Measurements from ENCODE around the gene PCBD1.

DNA sequence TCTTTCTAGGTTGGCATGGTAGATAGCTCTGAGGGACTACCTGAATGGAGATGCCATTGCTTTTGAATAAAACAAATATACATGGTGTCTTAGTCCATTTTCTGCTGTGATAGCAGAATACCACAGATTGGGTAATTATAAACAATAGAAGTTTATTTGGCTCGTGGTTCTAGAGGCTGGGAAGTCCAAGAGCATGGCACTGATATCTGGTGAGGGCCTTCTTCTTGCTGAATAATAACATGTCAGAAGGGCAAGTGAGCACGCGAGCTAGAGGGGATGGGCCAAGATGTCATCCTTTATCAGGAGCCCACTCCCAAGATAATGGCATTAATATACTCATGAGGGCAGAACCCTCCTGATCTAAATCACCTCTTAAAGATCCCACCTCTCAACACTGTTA is 50.7 kb downstream of the PCBD1 start:
- TF ChIP-seq TAF1 (IDR thresholded peaks at IDR 0.05; ENCODE audit: low read depth) (no peak), CREB1 (IDR thresholded peaks at IDR 0.05; ENCODE audit: low read depth) (no peak), FOXM1 (IDR thresholded peaks at IDR 0.05; ENCODE audit: borderline replicate concordance, low read depth) (no peak), EP300 (IDR thresholded peaks at IDR 0.05; ENCODE audit: borderline replicate concordance) (no peak), ZBTB7A (IDR thresholded peaks at IDR 0.05; ENCODE audit: low read depth) (no peak)
- TF ChIP-seq, protein P1, sequence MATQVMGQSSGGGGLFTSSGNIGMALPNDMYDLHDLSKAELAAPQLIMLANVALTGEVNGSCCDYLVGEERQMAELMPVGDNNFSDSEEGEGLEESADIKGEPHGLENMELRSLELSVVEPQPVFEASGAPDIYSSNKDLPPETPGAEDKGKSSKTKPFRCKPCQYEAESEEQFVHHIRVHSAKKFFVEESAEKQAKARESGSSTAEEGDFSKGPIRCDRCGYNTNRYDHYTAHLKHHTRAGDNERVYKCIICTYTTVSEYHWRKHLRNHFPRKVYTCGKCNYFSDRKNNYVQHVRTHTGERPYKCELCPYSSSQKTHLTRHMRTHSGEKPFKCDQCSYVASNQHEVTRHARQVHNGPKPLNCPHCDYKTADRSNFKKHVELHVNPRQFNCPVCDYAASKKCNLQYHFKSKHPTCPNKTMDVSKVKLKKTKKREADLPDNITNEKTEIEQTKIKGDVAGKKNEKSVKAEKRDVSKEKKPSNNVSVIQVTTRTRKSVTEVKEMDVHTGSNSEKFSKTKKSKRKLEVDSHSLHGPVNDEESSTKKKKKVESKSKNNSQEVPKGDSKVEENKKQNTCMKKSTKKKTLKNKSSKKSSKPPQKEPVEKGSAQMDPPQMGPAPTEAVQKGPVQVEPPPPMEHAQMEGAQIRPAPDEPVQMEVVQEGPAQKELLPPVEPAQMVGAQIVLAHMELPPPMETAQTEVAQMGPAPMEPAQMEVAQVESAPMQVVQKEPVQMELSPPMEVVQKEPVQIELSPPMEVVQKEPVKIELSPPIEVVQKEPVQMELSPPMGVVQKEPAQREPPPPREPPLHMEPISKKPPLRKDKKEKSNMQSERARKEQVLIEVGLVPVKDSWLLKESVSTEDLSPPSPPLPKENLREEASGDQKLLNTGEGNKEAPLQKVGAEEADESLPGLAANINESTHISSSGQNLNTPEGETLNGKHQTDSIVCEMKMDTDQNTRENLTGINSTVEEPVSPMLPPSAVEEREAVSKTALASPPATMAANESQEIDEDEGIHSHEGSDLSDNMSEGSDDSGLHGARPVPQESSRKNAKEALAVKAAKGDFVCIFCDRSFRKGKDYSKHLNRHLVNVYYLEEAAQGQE (IDR thresholded peaks at IDR 0.05; ENCODE audit: low read depth): no peak
- TF ChIP-seq, protein P2, sequence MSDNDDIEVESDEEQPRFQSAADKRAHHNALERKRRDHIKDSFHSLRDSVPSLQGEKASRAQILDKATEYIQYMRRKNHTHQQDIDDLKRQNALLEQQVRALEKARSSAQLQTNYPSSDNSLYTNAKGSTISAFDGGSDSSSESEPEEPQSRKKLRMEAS (IDR thresholded peaks at IDR 0.05): no peak
